ENCODE measurements around the gene DNAJA3. TPM values are rescaled to one million over a fixed set of nuclear protein-coding genes. Genes with fewer than 3 reads are reported as not detected.

DNAJA3 gene
- total and polyA plus RNA-seq, 10 of the 15 experiments (the other 5 are each of a cell fraction or from before 2014, with no cell fraction given): 8.4 to 141 (median 60.8) TPM

DNA sequence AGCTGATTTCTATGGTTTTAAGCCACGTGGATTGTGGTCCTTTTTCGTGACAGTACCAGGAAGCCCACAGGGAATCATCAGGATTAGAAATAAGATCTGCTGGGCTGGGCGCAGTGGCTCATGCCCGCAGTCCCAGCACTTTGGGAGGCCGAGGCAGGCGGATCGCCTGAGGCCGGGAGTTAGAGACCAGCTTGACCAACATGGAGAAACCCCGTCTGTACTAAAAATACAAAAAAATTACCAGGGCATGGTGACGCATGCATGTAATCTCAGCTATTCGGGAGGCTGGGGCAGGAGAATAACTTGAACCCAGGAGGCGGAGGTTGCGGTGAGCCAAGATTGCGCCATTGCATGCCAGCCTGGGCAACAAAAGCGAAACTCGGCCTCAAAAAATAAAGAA lies 42.2 kb downstream of the DNAJA3 start:
- intact Hi-C loops (cut with micrococcal nuclease; ENCODE audit: unreplicated experiment): no loop called here
- ATAC-seq (no peak), DNase-seq (ENCODE audit: low read depth, low spot score) (no peak), FAIRE-seq (no peak)
- Histone ChIP-seq H3K4me3 (no peak overlapping the region), H3K27me3 (replicated peaks in 1 of 2; ENCODE audit: control insufficient read depth in 2 of 2, insufficient read depth in 2 of 2, low read length in 1 of 2) (no peaks in the 10 kb centered on the region), H3K4me1 (ENCODE audit: control insufficient read depth, insufficient read depth, low read length) (no peaks in the 10 kb centered on the region), H3K4me2 (ENCODE audit: control insufficient read depth, insufficient read depth) (no peak overlapping the region), H3K9me3 (replicated peaks; ENCODE audit: control insufficient read depth, insufficient read depth, low read length) (no peaks in the 10 kb centered on the region), H3K9ac (ENCODE audit: control insufficient read depth, insufficient read depth, low read length) (no peak overlapping the region), H4K20me1 (ENCODE audit: control insufficient read depth, insufficient read depth) (no peaks in the 10 kb centered on the region; the same call in 1 of the 2 replicates), H2AFZ (ENCODE audit: control insufficient read depth, low read depth, low read length) (no peak overlapping the region), H3K27ac (ENCODE audit: control insufficient read depth, insufficient read depth) (no peak overlapping the region), H3K36me3 (ENCODE audit: control insufficient read depth in 2 of 2, insufficient read depth in 2 of 2, low read length in 1 of 2) (peaks cover 0 to 10% of the 10 kb centered on the region in 2 experiments; a peak in 3 of 4 replicates), H3K79me2 (ENCODE audit: control insufficient read depth, insufficient read depth, low read length) (no peaks in the 10 kb centered on the region)
- ChIA-PET RAD21 (ENCODE audit: unreplicated experiment) (no interaction called here), POLR2A (interaction anchor here (0.6 kb wide), 1 partner anchor 346 kb away, joined by 4 read pairs; no protein-coding TSS in a partner anchor), SMC1A (ENCODE audit: uncharacterized antibody, unreplicated experiment) (no interaction called here), CTCF (no interaction called here)
- TF ChIP-seq NR2C2 (IDR thresholded peaks at IDR 0.05; ENCODE audit: borderline replicate concordance, control insufficient read depth, insufficient read length, low read depth) (no peak), NFIC (IDR thresholded peaks at IDR 0.05; ENCODE audit: low read depth, low read length) (no peak), POLR2A (IDR thresholded peaks at IDR 0.05; ENCODE audit: low read depth, low read length) (no peak), SMC3 (IDR thresholded peaks at IDR 0.05; ENCODE audit: borderline replicate concordance, low read length) (no peak), RFX5 (IDR thresholded peaks at IDR 0.05; ENCODE audit: low read depth, low read length) (no peak), ESRRA (IDR thresholded peaks at IDR 0.05; ENCODE audit: low read length) (no peak), POU2F2 (IDR thresholded peaks at IDR 0.05; ENCODE audit: borderline replicate concordance, low read depth, low read length) (no peak), CBFB (IDR thresholded peaks at IDR 0.05; ENCODE audit: low read depth) (no peak), ZNF622 (IDR thresholded peaks at IDR 0.05) (no peak), MYC (IDR thresholded peaks at IDR 0.05; ENCODE audit: insufficient read depth, insufficient read length, insufficient replicate concordance, low read length, severe bottlenecking) (no peak), CHD4 (IDR thresholded peaks at IDR 0.05) (no peak), RUNX3 (IDR thresholded peaks at IDR 0.05; ENCODE audit: low read length) (no peak), EED (IDR thresholded peaks at IDR 0.05; ENCODE audit: low read depth) (no peak), ZNF384 (IDR thresholded peaks at IDR 0.05; ENCODE audit: borderline replicate concordance, low read depth, low read length) (no peak), ETV6 (conservative IDR thresholded peaks at IDR 0.05 in 1 of 2, IDR thresholded peaks at IDR 0.05 in 1 of 2; ENCODE audit: borderline replicate concordance in 1 of 2, low read depth in 1 of 2) (no peak), IRF4 (IDR thresholded peaks at IDR 0.05; ENCODE audit: low read depth, low read length) (no peak), CREM (IDR thresholded peaks at IDR 0.05; ENCODE audit: low read depth) (no peak)
- TF ChIP-seq, protein P1, sequence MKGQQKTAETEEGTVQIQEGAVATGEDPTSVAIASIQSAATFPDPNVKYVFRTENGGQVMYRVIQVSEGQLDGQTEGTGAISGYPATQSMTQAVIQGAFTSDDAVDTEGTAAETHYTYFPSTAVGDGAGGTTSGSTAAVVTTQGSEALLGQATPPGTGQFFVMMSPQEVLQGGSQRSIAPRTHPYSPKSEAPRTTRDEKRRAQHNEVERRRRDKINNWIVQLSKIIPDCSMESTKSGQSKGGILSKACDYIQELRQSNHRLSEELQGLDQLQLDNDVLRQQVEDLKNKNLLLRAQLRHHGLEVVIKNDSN (IDR thresholded peaks at IDR 0.05; ENCODE audit: borderline replicate concordance, extremely low read length, insufficient read depth, low read depth, low read length): no peak
- TF ChIP-seq, protein P2, sequence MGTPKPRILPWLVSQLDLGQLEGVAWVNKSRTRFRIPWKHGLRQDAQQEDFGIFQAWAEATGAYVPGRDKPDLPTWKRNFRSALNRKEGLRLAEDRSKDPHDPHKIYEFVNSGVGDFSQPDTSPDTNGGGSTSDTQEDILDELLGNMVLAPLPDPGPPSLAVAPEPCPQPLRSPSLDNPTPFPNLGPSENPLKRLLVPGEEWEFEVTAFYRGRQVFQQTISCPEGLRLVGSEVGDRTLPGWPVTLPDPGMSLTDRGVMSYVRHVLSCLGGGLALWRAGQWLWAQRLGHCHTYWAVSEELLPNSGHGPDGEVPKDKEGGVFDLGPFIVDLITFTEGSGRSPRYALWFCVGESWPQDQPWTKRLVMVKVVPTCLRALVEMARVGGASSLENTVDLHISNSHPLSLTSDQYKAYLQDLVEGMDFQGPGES (IDR thresholded peaks at IDR 0.05): no peak
- TF ChIP-seq, protein P3, sequence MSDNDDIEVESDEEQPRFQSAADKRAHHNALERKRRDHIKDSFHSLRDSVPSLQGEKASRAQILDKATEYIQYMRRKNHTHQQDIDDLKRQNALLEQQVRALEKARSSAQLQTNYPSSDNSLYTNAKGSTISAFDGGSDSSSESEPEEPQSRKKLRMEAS (IDR thresholded peaks at IDR 0.05; ENCODE audit: low read depth, low read length): no peak
- in situ Hi-C loops (cut with MboI): no loop called here
- no TSS peak for BruUV-seq (replicated peaks)
- WGBS (ENCODE audit: insufficient coverage, insufficient replicate concordance, low lambda C conversion rate, missing lambda C conversion rate): 96% methylated on average over 16 of the region's 16 CpGs

Measured in GM12878 (cell line).